Common myeloid progenitor, CD34-positive (primary cell): ENCODE data around the gene AMBRA1.

ENCODE experiments used
- CTCF ChIA-PET: fragments of 350-600 bp; sonication (Branson Sonifier 250); formaldehyde crosslinking; loops from one replicate; lab custom pipeline; 2021; ENCODE audit warnings: antibody characterized with exemption; lab: Charles Lee
- POLR2A ChIA-PET: fragments of 350-600 bp; sonication (Branson Sonifier 250); formaldehyde crosslinking; loops from one replicate; lab custom pipeline; 2021; ENCODE audit warnings: antibody characterized with exemption; lab: Charles Lee
- DNase-seq, 3 donors: peaks; one replicate each; pipeline versions ENCODE4 v3.0.0 to v3.0.0-alpha.2; 2013
- H3K27ac ChIP-seq, 2 experiments: 1 replicate in 1 of 2; 2 replicates in 1 of 2; pipeline ENCODE4 v1.7.0; 2013; ENCODE audit warnings: inconsistent platforms in 2 of 2, low read length in 2 of 2, mild to moderate bottlenecking in 2 of 2, low read depth in 1 of 2, moderate library complexity in 1 of 2; ENCODE audit not compliant: severe bottlenecking in 2 of 2, insufficient read depth in 1 of 2, poor library complexity in 1 of 2
- H3K27me3 ChIP-seq, 5 experiments: replicated peaks in 2 of 5; 1 replicate in 3 of 5; 2 replicates in 2 of 5; pipeline versions ENCODE4 v1.6.1 to v1.7.0; 2013; ENCODE audit warnings: low read length in 4 of 5, mild to moderate bottlenecking in 2 of 5, moderate library complexity in 2 of 5, inconsistent platforms in 1 of 5; ENCODE audit not compliant: insufficient read depth in 5 of 5, control insufficient read depth in 4 of 5
- H3K36me3 ChIP-seq, 4 experiments: 1 replicate in 2 of 4; 2 replicates in 2 of 4; pipeline versions ENCODE4 v1.6.1 to v1.7.0; 2013; ENCODE audit warnings: low read length in 3 of 4, control low read depth in 1 of 4, mild to moderate bottlenecking in 1 of 4; ENCODE audit not compliant: control insufficient read depth in 4 of 4, insufficient read depth in 4 of 4
- H3K4me1 ChIP-seq, 4 experiments: 1 replicate in 3 of 4; 2 replicates in 1 of 4; pipeline versions ENCODE4 v1.6.1 to v1.7.1; 2013; ENCODE audit warnings: low read length in 3 of 4, mild to moderate bottlenecking in 3 of 4, control low read depth in 1 of 4, inconsistent platforms in 1 of 4, moderate library complexity in 1 of 4; ENCODE audit not compliant: control insufficient read depth in 4 of 4, insufficient read depth in 4 of 4; ENCODE audit errors: control extremely low read depth in 1 of 4
- H3K4me3 ChIP-seq, 7 experiments: 1 replicate in 4 of 7; 2 replicates in 3 of 7; pipeline versions ENCODE4 v1.5.1 to v1.7.0; 2013; ENCODE audit warnings: mild to moderate bottlenecking in 7 of 7, low read length in 6 of 7, moderate library complexity in 6 of 7, inconsistent platforms in 2 of 7, low read depth in 2 of 7, control low read depth in 1 of 7; ENCODE audit not compliant: insufficient read depth in 4 of 7, control insufficient read depth in 1 of 7; ENCODE audit errors: extremely low read depth in 1 of 7
- H3K9me3 ChIP-seq, 5 experiments: 1 replicate in 4 of 5; 2 replicates in 1 of 5; pipeline versions ENCODE4 v1.6.1 to v1.7.1; 2013; ENCODE audit warnings: low read length in 4 of 5, mild to moderate bottlenecking in 2 of 5, inconsistent platforms in 1 of 5, low read depth in 1 of 5, moderate library complexity in 1 of 5; ENCODE audit not compliant: control insufficient read depth in 4 of 5, insufficient read depth in 2 of 5; ENCODE audit errors: control extremely low read depth in 1 of 5
- WGBS: methylation state at CpG from one replicate; pipeline ENCODE4 v1.1.5; 2013; ENCODE audit not compliant: insufficient coverage; 5-methylcytosine and 5-hydroxymethylcytosine counted together

Gene AMBRA1

DNA sequence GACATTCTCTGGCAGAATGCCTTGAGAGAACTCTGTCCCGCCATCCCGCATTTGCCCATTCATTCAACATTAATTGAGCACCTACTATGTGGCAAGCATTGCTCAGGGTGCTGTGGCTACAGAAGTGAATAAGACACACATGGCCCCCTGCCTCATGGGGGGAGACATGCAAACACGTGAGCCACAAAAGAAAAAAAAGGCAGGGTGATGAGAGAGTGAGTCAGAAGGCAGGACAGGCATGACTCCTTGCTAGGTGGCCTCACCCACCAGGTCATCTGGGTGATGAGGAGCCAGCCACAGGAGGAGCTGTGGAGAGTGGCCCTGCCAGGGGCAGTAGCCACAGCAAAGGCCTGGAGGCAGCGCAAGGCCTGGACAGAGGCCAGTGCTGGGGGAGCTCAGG lies 207.1 kb downstream of the AMBRA1 start:
- peaks cover 0 to 59% (median 53%) of the 10 kb centered on the region in 4 experiments for H3K4me1 ChIP-seq
- ChIA-PET POLR2A (no interaction called here), CTCF (interaction anchor here (0.9 to 9.3 kb wide), 6 partner anchors 8 to 143 kb away, joined by 3 to 52 read pairs (median 7); no protein-coding TSS in a partner anchor)
- H3K4me3 ChIP-seq, result no peak overlapping the region
- no peaks in the 10 kb centered on the region for H3K9me3 ChIP-seq
- no peaks in the 10 kb centered on the region for H3K36me3 ChIP-seq
- DNase-seq, result no peak
- H3K27ac ChIP-seq, result no peak overlapping the region
- H3K27me3 ChIP-seq, result peaks cover 0 to 40% (median 21%) of the 10 kb centered on the region in 5 experiments
- WGBS, result 100% methylated on average over 2 of the region's 4 CpGs

- DNase-seq, result no peak
- peaks cover 0 to 35% (median 19%) of the 10 kb centered on the region in 5 experiments for H3K27me3 ChIP-seq
- CTCF ChIA-PET, result interaction anchor here (0.9 to 9.3 kb wide), 3 partner anchors 17 to 72 kb away, joined by 3 to 52 read pairs (median 3); no protein-coding TSS in a partner anchor
- 97% methylated on average over 23 of the region's 25 CpGs for WGBS
- POLR2A ChIA-PET, result no interaction called here
- peaks cover 0 to 55% (median 51%) of the 10 kb centered on the region in 4 experiments for H3K4me1 ChIP-seq
- no peaks in the 10 kb centered on the region for H3K36me3 ChIP-seq
- H3K4me3 ChIP-seq, result no peak overlapping the region
- H3K27ac ChIP-seq, result no peak overlapping the region
- no peaks in the 10 kb centered on the region for H3K9me3 ChIP-seq
These were observed 207.7 kb downstream of the AMBRA1 start for GRCh38 chr11:46386005-46386578.

DNA sequence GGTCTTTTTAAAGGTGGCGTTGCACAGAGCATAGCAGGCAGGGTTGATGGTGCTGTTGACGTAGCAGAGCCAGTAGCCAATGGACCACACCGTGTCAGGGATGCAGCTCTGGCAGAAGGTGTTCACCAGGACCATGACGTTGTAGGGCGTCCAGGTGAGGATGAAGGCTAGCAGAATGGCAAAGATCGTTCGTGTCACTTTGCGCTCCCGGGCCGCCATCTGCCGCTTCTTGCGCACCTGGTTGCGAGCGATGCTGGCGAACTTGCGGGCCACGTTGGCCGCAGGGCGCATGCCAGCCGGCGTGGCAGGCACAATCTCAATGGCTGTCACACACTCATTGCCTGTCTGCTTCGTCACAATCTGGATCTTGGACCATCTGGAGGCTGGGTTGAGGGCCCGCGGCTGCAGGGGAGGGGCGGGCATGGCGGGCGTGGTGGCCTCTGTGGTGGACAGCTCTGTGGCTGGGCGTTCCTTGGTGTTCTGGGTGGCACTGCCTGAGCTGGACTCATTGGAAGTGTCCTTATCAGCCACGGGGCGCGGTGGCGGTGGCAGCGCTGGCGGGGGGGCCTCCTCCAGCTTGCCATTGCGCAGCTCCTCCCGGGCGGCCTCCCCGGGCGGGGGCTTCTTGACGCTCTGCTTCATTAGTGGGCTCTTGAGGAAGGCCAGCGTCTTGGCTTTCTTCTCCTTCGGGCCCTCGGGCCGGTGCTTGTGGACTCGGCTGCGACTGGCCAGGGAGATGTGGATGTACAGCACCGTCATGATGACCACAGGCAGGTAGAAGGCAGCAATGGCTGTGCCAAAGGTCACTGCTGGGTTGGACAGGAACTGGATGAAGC lies 208.4 kb downstream of the AMBRA1 start:
- Histone ChIP-seq H3K36me3 (no peaks in the 10 kb centered on the region), H3K4me3 (no peak overlapping the region), H3K27ac (no peak overlapping the region), H3K27me3 (peaks cover 0 to 28% (median 16%) of the 10 kb centered on the region in 5 experiments), H3K4me1 (peaks cover 0 to 54% (median 50%) of the 10 kb centered on the region in 4 experiments), H3K9me3 (no peaks in the 10 kb centered on the region)
- ChIA-PET CTCF (interaction anchor here (9.3 kb wide), 1 partner anchor 17 kb away, joined by 52 read pairs; no protein-coding TSS in a partner anchor), POLR2A (no interaction called here)
- 96% methylated on average over 45 of the region's 47 CpGs for WGBS
- no peak for DNase-seq

GRCh38 chr11:46383974-46384701 lies 209.7 kb downstream of the AMBRA1 start:
- H3K27ac ChIP-seq, result no peak overlapping the region
- no peak overlapping the region for H3K4me3 ChIP-seq
- no peaks in the 10 kb centered on the region for H3K9me3 ChIP-seq
- DNase-seq, result no peak
- POLR2A ChIA-PET, result no interaction called here
- peaks cover 0 to 4% (median 1%) of the 10 kb centered on the region in 4 experiments for H3K36me3 ChIP-seq
- CTCF ChIA-PET, result no interaction called here
- H3K27me3 ChIP-seq, result peaks cover 0 to 16% (median 8%) of the 10 kb centered on the region in 5 experiments
- WGBS, result 95% methylated on average over 11 of the region's 12 CpGs
- H3K4me1 ChIP-seq, result peaks cover 0 to 51% (median 43%) of the 10 kb centered on the region in 4 experiments

DNA sequence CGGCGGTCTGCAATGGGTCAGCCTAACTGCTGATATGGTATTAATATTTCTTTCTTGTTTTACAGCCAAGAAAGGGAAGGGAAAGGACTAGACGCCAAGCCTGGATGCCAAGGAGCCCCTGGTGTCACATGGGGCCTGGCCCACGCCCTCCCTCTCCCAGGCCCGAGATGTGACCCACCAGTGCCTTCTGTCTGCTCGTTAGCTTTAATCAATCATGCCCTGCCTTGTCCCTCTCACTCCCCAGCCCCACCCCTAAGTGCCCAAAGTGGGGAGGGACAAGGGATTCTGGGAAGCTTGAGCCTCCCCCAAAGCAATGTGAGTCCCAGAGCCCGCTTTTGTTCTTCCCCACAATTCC lies 210.4 kb downstream of the AMBRA1 start:
- no peak for DNase-seq
- peaks cover 0 to 8% (median 4%) of the 10 kb centered on the region in 4 experiments for H3K36me3 ChIP-seq
- no peak overlapping the region for H3K27ac ChIP-seq
- no peaks in the 10 kb centered on the region for H3K9me3 ChIP-seq
- H3K27me3 ChIP-seq, result peaks cover 0 to 8% (median 1%) of the 10 kb centered on the region in 5 experiments
- H3K4me1 ChIP-seq, result peaks cover 0 to 44% (median 39%) of the 10 kb centered on the region in 4 experiments
- WGBS, result 100% methylated on average over 4 of the region's 7 CpGs
- ChIA-PET POLR2A (no interaction called here), CTCF (interaction anchor here (0.5 to 1.0 kb wide), 2 partner anchors 67 to 273 kb away, joined by 3 read pairs; no protein-coding TSS in a partner anchor)
- no peak overlapping the region for H3K4me3 ChIP-seq

DNA sequence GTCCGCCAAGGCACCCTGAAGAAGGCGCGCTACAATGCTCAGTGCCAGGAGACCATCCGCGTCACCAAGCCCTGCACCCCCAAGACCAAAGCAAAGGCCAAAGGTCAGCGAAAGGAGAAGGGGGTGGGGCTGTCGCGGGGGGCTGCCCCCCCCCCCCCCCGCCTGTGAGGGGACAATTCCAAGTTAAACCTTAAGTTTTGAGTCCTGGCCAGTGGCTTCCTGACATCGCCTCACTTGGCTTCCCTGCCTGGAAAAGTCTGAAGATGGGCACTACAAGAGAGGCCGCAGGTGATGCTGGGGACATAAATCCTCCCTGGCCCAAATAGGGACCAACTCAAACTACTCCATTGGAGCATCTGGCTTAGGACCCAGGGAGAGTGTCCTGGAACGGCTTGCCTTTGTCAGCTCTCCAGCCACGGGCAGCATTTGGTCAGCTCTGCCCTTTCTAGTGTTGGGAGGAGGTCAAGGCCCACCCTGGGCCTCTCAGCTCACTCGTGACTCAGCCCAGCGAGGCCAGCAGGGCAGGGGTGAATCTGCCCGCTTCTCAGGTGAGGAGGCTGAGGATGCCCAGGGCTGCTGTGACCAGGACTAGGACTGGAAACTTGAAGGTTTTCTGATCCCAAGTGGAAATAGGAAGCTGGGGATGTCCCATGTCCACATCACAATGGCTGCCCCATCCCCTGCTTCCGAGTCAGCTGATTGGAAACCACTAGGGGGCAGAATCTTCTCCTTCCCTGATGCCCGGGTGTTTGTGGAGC lies 211.0 kb downstream of the AMBRA1 start:
- no peak for DNase-seq
- H3K36me3 ChIP-seq, result peaks cover 2 to 14% (median 10%) of the 10 kb centered on the region in 4 experiments

More for the DNA sequence above, 211.0 kb downstream of the AMBRA1 start:
- ChIA-PET POLR2A (interaction anchor here (0.6 kb wide), 1 partner anchor 24 kb away, joined by 3 read pairs; no protein-coding TSS in a partner anchor), CTCF (interaction anchor here (0.5 to 1.0 kb wide), 2 partner anchors 67 to 272 kb away, joined by 3 read pairs; no protein-coding TSS in a partner anchor)
- 64% methylated on average over 12 of the region's 18 CpGs for WGBS
- H3K4me1 ChIP-seq, result peaks cover 0 to 39% (median 33%) of the 10 kb centered on the region in 4 experiments
- H3K9me3 ChIP-seq, result no peaks in the 10 kb centered on the region
- H3K4me3 ChIP-seq, result peak overlapping the region in 4 of 7 experiments; percentile 49 to 80 (median 72)
- H3K27ac ChIP-seq, result no peak overlapping the region
- peaks cover 0 to 4% (median 0%) of the 10 kb centered on the region in 5 experiments for H3K27me3 ChIP-seq
